HepG2 (cell line): ENCODE measurements around the gene NR2F1. TPM values are rescaled to one million over a fixed set of nuclear protein-coding genes. Genes with fewer than 3 reads are reported as not detected.

Experiments used
- CEBPG ChIP-seq: IDR thresholded peaks from 2 replicates; pipeline ENCODE4 v1.6.1; 2016
- ERF ChIP-seq: IDR thresholded peaks from 2 replicates; pipeline ENCODE4 v1.6.1; 2018; ENCODE audit warnings: missing biosample characterization, missing genetic modification reagents
- GATAD2A ChIP-seq: IDR thresholded peaks from 2 replicates; pipeline ENCODE4 v1.6.1; 2016
- HIVEP1 ChIP-seq: sonication (generic); formaldehyde crosslinking; IDR thresholded peaks from 2 replicates; pipeline ENCODE4 v1.4.0; 2020; ENCODE audit warnings: mild to moderate bottlenecking, missing genetic modification reagents
- HNF4G ChIP-seq, 2 experiments: sonication (generic) in 1 of 2; formaldehyde crosslinking in 1 of 2; IDR thresholded peaks; 2 replicates each; pipeline versions ENCODE4 v1.4.0 to v1.6.1; 2011 to 2020; ENCODE audit warnings: borderline replicate concordance in 2 of 2, low read depth in 2 of 2, mild to moderate bottlenecking in 2 of 2, low read length in 1 of 2, missing genetic modification reagents in 1 of 2, moderate library complexity in 1 of 2
- NR2F1 ChIP-seq, 2 experiments: fragments of 450-650 bp in 1 of 2; formaldehyde crosslinking in 1 of 2; IDR thresholded peaks; 2 replicates each; pipeline versions ENCODE4 v1.5.0 to v1.6.1; 2016 to 2020; ENCODE audit warnings: mild to moderate bottlenecking in 1 of 2, missing compliant biosample characterization in 1 of 2, missing genetic modification reagents in 1 of 2, moderate library complexity in 1 of 2
- RARA ChIP-seq: IDR thresholded peaks from 2 replicates; pipeline ENCODE4 v1.6.1; 2016; ENCODE audit warnings: missing genetic modification reagents, missing compliant biosample characterization
- RFX5 ChIP-seq: IDR thresholded peaks from 2 replicates; pipeline ENCODE4 v1.6.1; 2011; ENCODE audit warnings: low read depth, low read length, improper control_type of control experiment
- TEAD3 ChIP-seq: optimal IDR thresholded peaks from 2 replicates; pipeline ENCODE3; 2016; ENCODE audit warnings: borderline replicate concordance
- ZBTB38 ChIP-seq: sonication (generic); formaldehyde crosslinking; IDR thresholded peaks from 2 replicates; pipeline ENCODE4 v1.5.1; 2020; ENCODE audit warnings: mild to moderate bottlenecking, missing genetic modification reagents
- ZFP36L1 ChIP-seq: sonication (generic); formaldehyde crosslinking; IDR thresholded peaks from 2 replicates; pipeline ENCODE4 v1.8.0; 2022; ENCODE audit warnings: mild to moderate bottlenecking, missing genetic modification reagents, moderate library complexity
- ZMYM2 ChIP-seq: sonication (generic); formaldehyde crosslinking; IDR thresholded peaks from 2 replicates; pipeline ENCODE4 v1.8.0; 2022; ENCODE audit warnings: mild to moderate bottlenecking, missing genetic modification reagents
- ZNF441 ChIP-seq: sonication (generic); formaldehyde crosslinking; IDR thresholded peaks from 2 replicates; pipeline ENCODE4 v1.7.0; 2021; ENCODE audit warnings: missing genetic modification reagents, borderline replicate concordance
- ZNF451 ChIP-seq: sonication (generic); formaldehyde crosslinking; IDR thresholded peaks from 2 replicates; pipeline ENCODE4 v1.5.0; 2020; ENCODE audit warnings: mild to moderate bottlenecking, missing genetic modification reagents
- ZNF546 ChIP-seq: sonication (generic); formaldehyde crosslinking; conservative IDR thresholded peaks from 2 replicates; pipeline ENCODE4 v1.8.1; 2023; ENCODE audit warnings: mild to moderate bottlenecking, missing genetic modification reagents
- polyA plus RNA-seq, 8 experiments: library from polyadenylated mRNA; depleted of rRNA in 3 of 8; stranded (reverse) in 7 of 8; unstranded in 1 of 8; fragments of >200 nt; fragmentation: Illumina TruSeq in 4 of 8; extraction: Trizol in 4 of 8; gene quantifications; 2 replicates each; pipeline versions ENCODE4 v1.2.1 to v1.2.3, GENCODE V29; 2011 to 2016; ENCODE audit warnings: low read depth in 4 of 8, missing spikeins in 1 of 8, mixed read lengths in 1 of 8; ENCODE audit not compliant: insufficient read depth in 1 of 8
- total RNA-seq, 5 experiments: library from RNA; depleted of rRNA; stranded (reverse); fragments of >200 nt; fragmentation: Illumina TruSeq; extraction: Trizol; gene quantifications; 2 replicates each; pipeline ENCODE4 v1.2.3, GENCODE V29; 2016; ENCODE audit warnings: low read depth in 1 of 5
- TF ChIP-seq, protein P1 (sequence below), 2 experiments: fragments of 450-650 bp in 1 of 2; sonication (generic) in 1 of 2; formaldehyde crosslinking in 1 of 2; IDR thresholded peaks; 2 replicates each; pipeline versions ENCODE4 v1.6.1 to v1.8.0; 2016 to 2022; ENCODE audit warnings: antibody characterized with exemption in 1 of 2, mild to moderate bottlenecking in 1 of 2, missing genetic modification reagents in 1 of 2
- TF ChIP-seq, protein P2 (sequence below): IDR thresholded peaks from 2 replicates; pipeline ENCODE4 v1.6.1; 2016; ENCODE audit warnings: low read depth
- TF ChIP-seq, protein P3 (sequence below): sonication (generic); formaldehyde crosslinking; IDR thresholded peaks from 2 replicates; pipeline ENCODE4 v1.4.0; 2020; ENCODE audit warnings: missing genetic modification reagents
- TF ChIP-seq, protein P4 (sequence below), 2 experiments: fragments of 450-650 bp in 1 of 2; sonication (generic) in 1 of 2; formaldehyde crosslinking; IDR thresholded peaks; 2 replicates each; pipeline versions ENCODE4 v1.5.0 to v1.8.0; 2020 to 2022; ENCODE audit warnings: mild to moderate bottlenecking in 1 of 2, missing genetic modification reagents in 1 of 2

NR2F1 gene
- total and polyA plus RNA-seq, 2 of the 13 experiments (the other 11 are each of a cell fraction or from before 2014, with no cell fraction given): 17.1 to 59.7 TPM

DNA sequence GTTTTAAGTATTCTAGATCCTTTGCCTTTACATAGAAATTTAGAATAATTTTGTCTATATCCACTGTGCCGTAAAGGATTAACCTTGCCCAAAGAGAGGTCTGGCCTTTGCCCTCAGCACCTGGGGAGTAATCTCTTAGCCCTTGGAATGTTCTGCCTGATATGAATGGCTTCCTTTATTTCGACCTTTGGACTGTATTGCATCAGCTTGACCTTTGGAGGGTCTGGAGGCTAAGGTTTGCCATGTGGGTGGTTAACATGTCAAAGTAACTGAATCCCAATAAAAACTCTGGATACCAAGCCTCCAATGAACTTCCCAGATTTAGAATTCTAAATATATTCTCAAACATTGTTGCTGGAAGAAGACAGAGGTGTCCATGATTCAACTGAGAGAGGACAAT lies 54.7 kb downstream of the NR2F1 start (continued):
- TF ChIP-seq, protein P1, sequence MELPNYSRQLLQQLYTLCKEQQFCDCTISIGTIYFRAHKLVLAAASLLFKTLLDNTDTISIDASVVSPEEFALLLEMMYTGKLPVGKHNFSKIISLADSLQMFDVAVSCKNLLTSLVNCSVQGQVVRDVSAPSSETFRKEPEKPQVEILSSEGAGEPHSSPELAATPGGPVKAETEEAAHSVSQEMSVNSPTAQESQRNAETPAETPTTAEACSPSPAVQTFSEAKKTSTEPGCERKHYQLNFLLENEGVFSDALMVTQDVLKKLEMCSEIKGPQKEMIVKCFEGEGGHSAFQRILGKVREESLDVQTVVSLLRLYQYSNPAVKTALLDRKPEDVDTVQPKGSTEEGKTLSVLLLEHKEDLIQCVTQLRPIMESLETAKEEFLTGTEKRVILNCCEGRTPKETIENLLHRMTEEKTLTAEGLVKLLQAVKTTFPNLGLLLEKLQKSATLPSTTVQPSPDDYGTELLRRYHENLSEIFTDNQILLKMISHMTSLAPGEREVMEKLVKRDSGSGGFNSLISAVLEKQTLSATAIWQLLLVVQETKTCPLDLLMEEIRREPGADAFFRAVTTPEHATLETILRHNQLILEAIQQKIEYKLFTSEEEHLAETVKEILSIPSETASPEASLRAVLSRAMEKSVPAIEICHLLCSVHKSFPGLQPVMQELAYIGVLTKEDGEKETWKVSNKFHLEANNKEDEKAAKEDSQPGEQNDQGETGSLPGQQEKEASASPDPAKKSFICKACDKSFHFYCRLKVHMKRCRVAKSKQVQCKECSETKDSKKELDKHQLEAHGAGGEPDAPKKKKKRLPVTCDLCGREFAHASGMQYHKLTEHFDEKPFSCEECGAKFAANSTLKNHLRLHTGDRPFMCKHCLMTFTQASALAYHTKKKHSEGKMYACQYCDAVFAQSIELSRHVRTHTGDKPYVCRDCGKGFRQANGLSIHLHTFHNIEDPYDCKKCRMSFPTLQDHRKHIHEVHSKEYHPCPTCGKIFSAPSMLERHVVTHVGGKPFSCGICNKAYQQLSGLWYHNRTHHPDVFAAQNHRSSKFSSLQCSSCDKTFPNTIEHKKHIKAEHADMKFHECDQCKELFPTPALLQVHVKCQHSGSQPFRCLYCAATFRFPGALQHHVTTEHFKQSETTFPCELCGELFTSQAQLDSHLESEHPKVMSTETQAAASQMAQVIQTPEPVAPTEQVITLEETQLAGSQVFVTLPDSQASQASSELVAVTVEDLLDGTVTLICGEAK (IDR thresholded peaks at IDR 0.05): no peak
- TF ChIP-seq, protein P1 (CRISPR knock-in tag; IDR thresholded peaks at IDR 0.05): no peak
- TF ChIP-seq NR2F1 (CRISPR knock-in tag; IDR thresholded peaks at IDR 0.05): peak; percentile 70 to 74; a peak in 3 of 4 replicates
- TF ChIP-seq ZBTB38 (CRISPR knock-in tag): no peak
- TF ChIP-seq, protein P2, sequence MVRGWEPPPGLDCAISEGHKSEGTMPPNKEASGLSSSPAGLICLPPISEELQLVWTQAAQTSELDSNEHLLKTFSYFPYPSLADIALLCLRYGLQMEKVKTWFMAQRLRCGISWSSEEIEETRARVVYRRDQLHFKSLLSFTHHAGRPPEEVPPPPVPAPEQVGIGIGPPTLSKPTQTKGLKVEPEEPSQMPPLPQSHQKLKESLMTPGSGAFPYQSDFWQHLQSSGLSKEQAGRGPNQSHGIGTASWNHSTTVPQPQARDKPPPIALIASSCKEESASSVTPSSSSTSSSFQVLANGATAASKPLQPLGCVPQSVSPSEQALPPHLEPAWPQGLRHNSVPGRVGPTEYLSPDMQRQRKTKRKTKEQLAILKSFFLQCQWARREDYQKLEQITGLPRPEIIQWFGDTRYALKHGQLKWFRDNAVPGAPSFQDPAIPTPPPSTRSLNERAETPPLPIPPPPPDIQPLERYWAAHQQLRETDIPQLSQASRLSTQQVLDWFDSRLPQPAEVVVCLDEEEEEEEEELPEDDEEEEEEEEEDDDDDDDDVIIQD (CRISPR knock-in tag): peak; percentile 44; the same call in 1 of the 2 replicates
- TF ChIP-seq RFX5: no peak
- TF ChIP-seq ZFP36L1 (CRISPR knock-in tag): no peak
- no peak for TF ChIP-seq ZNF441 (CRISPR knock-in tag)
- no peak for TF ChIP-seq HIVEP1 (CRISPR knock-in tag)
- no peak for TF ChIP-seq ZNF451 (CRISPR knock-in tag)
- TF ChIP-seq GATAD2A (CRISPR knock-in tag): peak; percentile 58; the same call in 1 of the 2 replicates
- TF ChIP-seq, protein P3, sequence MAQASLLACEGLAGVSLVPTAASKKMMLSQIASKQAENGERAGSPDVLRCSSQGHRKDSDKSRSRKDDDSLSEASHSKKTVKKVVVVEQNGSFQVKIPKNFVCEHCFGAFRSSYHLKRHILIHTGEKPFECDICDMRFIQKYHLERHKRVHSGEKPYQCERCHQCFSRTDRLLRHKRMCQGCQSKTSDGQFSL (CRISPR knock-in tag): no peak
- TF ChIP-seq TEAD3 (CRISPR knock-in tag): peak; percentile 35
- TF ChIP-seq ZMYM2 (CRISPR knock-in tag): 0 out of 2 replicates have a peak, but pooled peaks have one; percentile 55
- TF ChIP-seq ZNF546 (CRISPR knock-in tag): no peak
- no peak for TF ChIP-seq ERF
- TF ChIP-seq, protein P4, sequence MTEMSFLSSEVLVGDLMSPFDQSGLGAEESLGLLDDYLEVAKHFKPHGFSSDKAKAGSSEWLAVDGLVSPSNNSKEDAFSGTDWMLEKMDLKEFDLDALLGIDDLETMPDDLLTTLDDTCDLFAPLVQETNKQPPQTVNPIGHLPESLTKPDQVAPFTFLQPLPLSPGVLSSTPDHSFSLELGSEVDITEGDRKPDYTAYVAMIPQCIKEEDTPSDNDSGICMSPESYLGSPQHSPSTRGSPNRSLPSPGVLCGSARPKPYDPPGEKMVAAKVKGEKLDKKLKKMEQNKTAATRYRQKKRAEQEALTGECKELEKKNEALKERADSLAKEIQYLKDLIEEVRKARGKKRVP (CRISPR knock-in tag; IDR thresholded peaks at IDR 0.05): peak in 1 of 2 experiments; percentile 63; a peak in 2 of 4 replicates
- peak; percentile 84 for TF ChIP-seq HNF4G (IDR thresholded peaks at IDR 0.05; ENCODE audit: borderline replicate concordance, low read depth, low read length)
- peak; percentile 62; the same call in 1 of the 2 replicates for TF ChIP-seq HNF4G (CRISPR knock-in tag; IDR thresholded peaks at IDR 0.05; ENCODE audit: borderline replicate concordance, low read depth)
- TF ChIP-seq RARA: 0 out of 2 replicates have a peak, but pooled peaks have one; percentile 20
- TF ChIP-seq CEBPG (CRISPR knock-in tag): peak; percentile 57
